Measurements from ENCODE around the gene ARMH2. TPM values are rescaled to one million over a fixed set of nuclear protein-coding genes. Genes with fewer than 3 reads are reported as not detected.

The ARMH2 gene
- total and polyA plus RNA-seq, 2 donors (not counting 3 experiments of a cell fraction or from before 2014, with no cell fraction given), result not detected

DNA sequence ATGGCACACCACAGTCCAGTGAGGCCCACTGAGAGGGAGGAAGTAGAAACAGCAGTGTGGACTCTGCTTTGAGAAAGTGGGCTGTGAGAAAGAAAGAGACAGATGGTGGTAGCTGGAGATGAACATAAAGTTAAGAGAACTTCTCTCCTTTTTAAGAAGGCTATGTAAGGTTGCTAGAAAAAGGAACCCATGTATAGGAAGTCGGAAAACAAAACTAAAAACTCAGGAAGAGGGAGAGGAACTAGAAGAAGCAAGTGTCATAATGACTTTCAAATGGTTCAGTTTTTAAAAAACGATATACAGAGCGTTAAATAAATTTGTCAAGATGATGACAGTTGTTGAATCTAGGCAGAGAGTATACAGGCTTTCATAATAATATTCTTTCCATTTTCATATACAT is 49.4 kb downstream of the ARMH2 start:
- dilution Hi-C loops (cut with MboI; ENCODE audit: extremely low pct_ligation_motif_present, low sequenced_read_pairs) (no loop called here), intact Hi-C loops (cut with micrococcal nuclease) (no loop called here)
- ChIA-PET CTCF (interaction anchor here (1.0 kb wide), 1 partner anchor 9 kb away, joined by 3 read pairs; no protein-coding TSS in a partner anchor), POLR2A (no interaction called here)
- H3K4me2 ChIP-seq (ENCODE audit: insufficient read depth, low read length), result no peak overlapping the region
- no peaks in the 10 kb centered on the region for H3K9me3 ChIP-seq (replicated peaks; ENCODE audit: control insufficient read depth, insufficient read depth, low read length)
- FAIRE-seq (no peak), DNase-seq (ENCODE audit: low read depth, low spot score) (no peak)
- H2AFZ ChIP-seq (ENCODE audit: low read depth, low read length), result no peak overlapping the region
- no peak overlapping the region for H3K27ac ChIP-seq (ENCODE audit: insufficient read depth, low read depth, low read length)
- H4K20me1 ChIP-seq (replicated peaks; ENCODE audit: control insufficient read depth, extremely low read depth, insufficient read depth, low read length), result no peaks in the 10 kb centered on the region
- H3K9ac ChIP-seq (replicated peaks; ENCODE audit: extremely low read depth, insufficient read depth, low read length), result no peak overlapping the region
- H3K79me2 ChIP-seq (ENCODE audit: control insufficient read depth, insufficient read depth, low read length), result no peaks in the 10 kb centered on the region
- H3K9me1 ChIP-seq (replicated peaks; ENCODE audit: control insufficient read depth, extremely low read depth, insufficient read depth, low read length), result no peaks in the 10 kb centered on the region
- no peaks in the 10 kb centered on the region for H3K4me1 ChIP-seq (ENCODE audit: control insufficient read depth, extremely low read depth, insufficient read depth, low read length)
- TF ChIP-seq FOS (IDR thresholded peaks at IDR 0.05; ENCODE audit: borderline replicate concordance, insufficient read depth, low read length), result no peak
- no peak for TF ChIP-seq GATA2 (IDR thresholded peaks at IDR 0.05; ENCODE audit: insufficient read depth, insufficient read length, low read depth, low read length)
- no TSS peak for BruUV-seq (replicated peaks)
- no peaks in the 10 kb centered on the region for H3K36me3 ChIP-seq (ENCODE audit: control insufficient read depth in 2 of 2, extremely low read depth in 1 of 2, insufficient read depth in 2 of 2, low read length in 2 of 2)
- no peak overlapping the region for H3K4me3 ChIP-seq (replicated peaks in 1 of 3; ENCODE audit: insufficient read depth in 1 of 3, low read depth in 1 of 3, low read length in 3 of 3)
- H3K27me3 ChIP-seq (ENCODE audit: control insufficient read depth in 2 of 2, insufficient read depth in 2 of 2, low read length in 2 of 2), result peaks cover 0 to 2% of the 10 kb centered on the region in 2 experiments

Other genes starting within 250 kb of the ARMH2 start
- gene KIAA0319, start 152.7 kb downstream of the ARMH2 start, total RNA-seq, result 0.07 TPM in 2 replicates
- gene KIAA0319, start 152.7 kb downstream of the ARMH2 start, polyA plus RNA-seq, result 0.02 and 0.04 TPM in 2 replicates
- gene TDP2, start 132.0 kb downstream of the ARMH2 start, total RNA-seq, result 35.3 and 39.2 TPM in 2 replicates
- 9.9 and 13.7 TPM in 2 replicates for gene TDP2, start 132.0 kb downstream of the ARMH2 start, polyA plus RNA-seq
- gene ACOT13, start 131.8 kb downstream of the ARMH2 start, total RNA-seq, result 15.3 and 24.1 TPM in 2 replicates
- 7.5 and 7.7 TPM in 2 replicates for gene ACOT13, start 131.8 kb downstream of the ARMH2 start, polyA plus RNA-seq
- 121 and 129 TPM in 2 replicates for gene C6orf62, start 79.8 kb downstream of the ARMH2 start, total RNA-seq
- 34.7 and 36.5 TPM in 2 replicates for gene C6orf62, start 79.8 kb downstream of the ARMH2 start, polyA plus RNA-seq
- gene GMNN, start 24.0 kb downstream of the ARMH2 start, total RNA-seq, result 51.9 and 52.6 TPM in 2 replicates
- gene GMNN, start 24.0 kb downstream of the ARMH2 start, polyA plus RNA-seq, result 19.0 and 25.4 TPM in 2 replicates
- not detected in 2 replicates for gene RIPOR2, start 137.0 kb upstream of the ARMH2 start, total RNA-seq
- 0.10 TPM in 1 of 2 replicates, not detected in the other for gene RIPOR2, start 137.0 kb upstream of the ARMH2 start, polyA plus RNA-seq